ENCODE results near the gene FUOM. TPM values are rescaled to one million over a fixed set of nuclear protein-coding genes. Genes with fewer than 3 reads are reported as not detected.

FUOM gene
- total and polyA plus RNA-seq, 10 of the 15 experiments (the other 5 are each of a cell fraction or from before 2014, with no cell fraction given): 1.8 to 41.7 (median 25.6) TPM

GRCh38 chr10:133354672-133355240 is 3.1 kb downstream of the FUOM start:
- no peaks in the 10 kb centered on the region for H4K20me1 ChIP-seq (ENCODE audit: control insufficient read depth, insufficient read depth)
- H3K79me2 ChIP-seq (ENCODE audit: control insufficient read depth, insufficient read depth, low read length): no peaks in the 10 kb centered on the region; the same call in 1 of the 2 replicates
- H2AFZ ChIP-seq (ENCODE audit: control insufficient read depth, low read depth, low read length): no peak overlapping the region
- H3K4me2 ChIP-seq (ENCODE audit: control insufficient read depth, insufficient read depth): no peak overlapping the region
- no peak overlapping the region for H3K9ac ChIP-seq (ENCODE audit: control insufficient read depth, insufficient read depth, low read length)
- intact Hi-C loops (cut with micrococcal nuclease; ENCODE audit: unreplicated experiment) (no loop called here), in situ Hi-C loops (cut with MboI) (no loop called here)
- ATAC-seq (no peak), FAIRE-seq (no peak), DNase-seq (ENCODE audit: low read depth, low spot score) (no peak)
- TF ChIP-seq FOXK2 (IDR thresholded peaks at IDR 0.05) (no peak), TAF1 (IDR thresholded peaks at IDR 0.05; ENCODE audit: borderline replicate concordance, low read depth, low read length) (no peak), TCF12 (IDR thresholded peaks at IDR 0.05; ENCODE audit: low read depth, low read length) (no peak), ASH2L (IDR thresholded peaks at IDR 0.05; ENCODE audit: borderline replicate concordance, low read depth) (no peak), SIX5 (IDR thresholded peaks at IDR 0.05; ENCODE audit: low read depth, low read length, severe bottlenecking) (no peak), SREBF1 (IDR thresholded peaks at IDR 0.05; ENCODE audit: low read length) (no peak), POLR2AphosphoS5 (IDR thresholded peaks at IDR 0.05; ENCODE audit: low read length) (no peak), MTA2 (IDR thresholded peaks at IDR 0.05; ENCODE audit: low read depth) (no peak), ZBED1 (IDR thresholded peaks at IDR 0.05; ENCODE audit: borderline replicate concordance) (no peak), PBX3 (IDR thresholded peaks at IDR 0.05; ENCODE audit: insufficient replicate concordance, low read depth, low read length) (no peak), GABPA (IDR thresholded peaks at IDR 0.05; ENCODE audit: low read depth) (no peak)
- TF ChIP-seq, protein P1, sequence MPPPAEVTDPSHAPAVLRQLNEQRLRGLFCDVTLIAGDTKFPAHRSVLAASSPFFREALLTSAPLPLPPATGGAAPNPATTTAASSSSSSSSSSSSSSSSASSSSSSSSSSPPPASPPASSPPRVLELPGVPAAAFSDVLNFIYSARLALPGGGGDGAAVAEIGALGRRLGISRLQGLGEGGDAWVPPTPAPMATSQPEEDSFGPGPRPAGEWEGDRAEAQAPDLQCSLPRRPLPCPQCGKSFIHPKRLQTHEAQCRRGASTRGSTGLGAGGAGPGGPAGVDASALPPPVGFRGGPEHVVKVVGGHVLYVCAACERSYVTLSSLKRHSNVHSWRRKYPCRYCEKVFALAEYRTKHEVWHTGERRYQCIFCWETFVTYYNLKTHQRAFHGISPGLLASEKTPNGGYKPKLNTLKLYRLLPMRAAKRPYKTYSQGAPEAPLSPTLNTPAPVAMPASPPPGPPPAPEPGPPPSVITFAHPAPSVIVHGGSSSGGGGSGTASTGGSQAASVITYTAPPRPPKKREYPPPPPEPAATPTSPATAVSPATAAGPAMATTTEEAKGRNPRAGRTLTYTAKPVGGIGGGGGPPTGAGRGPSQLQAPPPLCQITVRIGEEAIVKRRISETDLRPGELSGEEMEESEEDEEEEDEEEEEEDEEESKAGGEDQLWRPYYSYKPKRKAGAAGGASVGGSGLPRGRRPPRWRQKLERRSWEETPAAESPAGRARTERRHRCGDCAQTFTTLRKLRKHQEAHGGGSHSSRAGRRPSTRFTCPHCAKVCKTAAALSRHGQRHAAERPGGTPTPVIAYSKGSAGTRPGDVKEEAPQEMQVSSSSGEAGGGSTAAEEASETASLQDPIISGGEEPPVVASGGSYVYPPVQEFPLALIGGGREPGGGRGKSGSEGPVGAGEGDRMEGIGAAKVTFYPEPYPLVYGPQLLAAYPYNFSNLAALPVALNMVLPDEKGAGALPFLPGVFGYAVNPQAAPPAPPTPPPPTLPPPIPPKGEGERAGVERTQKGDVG (CRISPR knock-in tag; IDR thresholded peaks at IDR 0.05): no peak
- TF ChIP-seq, protein P2, sequence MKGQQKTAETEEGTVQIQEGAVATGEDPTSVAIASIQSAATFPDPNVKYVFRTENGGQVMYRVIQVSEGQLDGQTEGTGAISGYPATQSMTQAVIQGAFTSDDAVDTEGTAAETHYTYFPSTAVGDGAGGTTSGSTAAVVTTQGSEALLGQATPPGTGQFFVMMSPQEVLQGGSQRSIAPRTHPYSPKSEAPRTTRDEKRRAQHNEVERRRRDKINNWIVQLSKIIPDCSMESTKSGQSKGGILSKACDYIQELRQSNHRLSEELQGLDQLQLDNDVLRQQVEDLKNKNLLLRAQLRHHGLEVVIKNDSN (IDR thresholded peaks at IDR 0.05; ENCODE audit: borderline replicate concordance, extremely low read length, insufficient read depth, low read depth, low read length): no peak
- 80% methylated on average over 14 of the region's 14 CpGs for WGBS (ENCODE audit: insufficient coverage, insufficient replicate concordance, low lambda C conversion rate, missing lambda C conversion rate)
- RAD21 ChIA-PET (ENCODE audit: unreplicated experiment): no interaction called here
- H3K9me3 ChIP-seq (replicated peaks; ENCODE audit: control insufficient read depth, insufficient read depth, low read length): no peaks in the 10 kb centered on the region
- H3K4me1 ChIP-seq (ENCODE audit: control insufficient read depth, insufficient read depth, low read length): no peaks in the 10 kb centered on the region
- SMC1A ChIA-PET (ENCODE audit: uncharacterized antibody, unreplicated experiment): interaction anchor here (1.0 kb wide), 1 partner anchor 25 kb away, joined by 3 read pairs; no protein-coding TSS in a partner anchor
- CTCF ChIA-PET: no interaction called here
- BruUV-seq (replicated peaks): no TSS peak
- no peak overlapping the region for H3K27ac ChIP-seq (ENCODE audit: control insufficient read depth, insufficient read depth)
- POLR2A ChIA-PET: interaction anchor here (0.7 kb wide), 1 partner anchor 32 kb away, joined by 3 read pairs; no protein-coding TSS in a partner anchor
- H3K27me3 ChIP-seq (replicated peaks in 1 of 2; ENCODE audit: control insufficient read depth in 2 of 2, insufficient read depth in 2 of 2, low read length in 1 of 2): no peaks in the 10 kb centered on the region
- no peaks in the 10 kb centered on the region for H3K36me3 ChIP-seq (ENCODE audit: control insufficient read depth in 2 of 2, insufficient read depth in 2 of 2, low read length in 1 of 2)
- no peak overlapping the region for H3K4me3 ChIP-seq
